NCI-H510A treated with DMSO at 0.1 percent for 48 hours (cell line): ENCODE data around the gene HIPK4.

ENCODE experiments used
- DNase-seq: peaks from one replicate; lab custom pipeline; 2025; lab: John Stamatoyannopoulos, UW

Gene HIPK4

GRCh38 chr19:40365613-40366401 lies 24.2 kb downstream of the HIPK4 start:
- no peak for DNase-seq

GRCh38 chr19:40365010-40365409 lies 25.0 kb downstream of the HIPK4 start:
- DNase-seq, result no peak

GRCh38 chr19:40363069-40363468 lies 26.9 kb downstream of the HIPK4 start:
- no peak for DNase-seq

- DNase-seq, result no peak
Measured at GRCh38 chr19:40362160-40362559, 27.8 kb downstream of the HIPK4 start.

- DNase-seq, result no peak
Measured at GRCh38 chr19:40360708-40361241, 29.2 kb downstream of the HIPK4 start.

- no peak for DNase-seq
Measured at GRCh38 chr19:40360020-40360707, 29.8 kb downstream of the HIPK4 start.

- DNase-seq, result no peak
Measured at GRCh38 chr19:40358773-40359172, 31.2 kb downstream of the HIPK4 start.

- no peak for DNase-seq
Measured at GRCh38 chr19:40357640-40358039, 32.3 kb downstream of the HIPK4 start.

GRCh38 chr19:40356681-40357595 lies 33.0 kb downstream of the HIPK4 start:
- DNase-seq, result no peak

- no peak for DNase-seq
Measured at GRCh38 chr19:40355975-40356680, 33.9 kb downstream of the HIPK4 start.

GRCh38 chr19:40348961-40349507 lies 40.9 kb downstream of the HIPK4 start:
- DNase-seq, result peak; percentile 59

- peak; percentile 94 for DNase-seq
Measured at GRCh38 chr19:40348125-40348913, 41.7 kb downstream of the HIPK4 start, which contains the start of the genes C19orf47 and PLD3. Gene C19orf47 (minus strand): TSS chr19:40348397. CDS start chr19:40341857, 6,540 bp downstream. Gene PLD3 (plus strand): TSS chr19:40348695. CDS start chr19:40366484, 17,789 bp downstream.

- no peak for DNase-seq
Measured at GRCh38 chr19:40344422-40344821, 45.6 kb downstream of the HIPK4 start.

GRCh38 chr19:40342644-40343311 lies 47.2 kb downstream of the HIPK4 start:
- DNase-seq, result no peak

- no peak for DNase-seq
Measured at GRCh38 chr19:40341601-40342482, 48.1 kb downstream of the HIPK4 start.

GRCh38 chr19:40339018-40339728 lies 50.8 kb downstream of the HIPK4 start:
- no peak for DNase-seq

GRCh38 chr19:40337594-40337993 lies 52.4 kb downstream of the HIPK4 start:
- DNase-seq, result no peak

GRCh38 chr19:40337107-40337506 lies 52.9 kb downstream of the HIPK4 start:
- DNase-seq, result no peak
